Measurements from ENCODE around the gene OSBP2.
"Not testable (repeated sequence)": the region's sequence is repeated elsewhere in the genome, so short reads cannot be mapped to it uniquely, and the experiment has no call there.

The OSBP2 gene

DNA sequence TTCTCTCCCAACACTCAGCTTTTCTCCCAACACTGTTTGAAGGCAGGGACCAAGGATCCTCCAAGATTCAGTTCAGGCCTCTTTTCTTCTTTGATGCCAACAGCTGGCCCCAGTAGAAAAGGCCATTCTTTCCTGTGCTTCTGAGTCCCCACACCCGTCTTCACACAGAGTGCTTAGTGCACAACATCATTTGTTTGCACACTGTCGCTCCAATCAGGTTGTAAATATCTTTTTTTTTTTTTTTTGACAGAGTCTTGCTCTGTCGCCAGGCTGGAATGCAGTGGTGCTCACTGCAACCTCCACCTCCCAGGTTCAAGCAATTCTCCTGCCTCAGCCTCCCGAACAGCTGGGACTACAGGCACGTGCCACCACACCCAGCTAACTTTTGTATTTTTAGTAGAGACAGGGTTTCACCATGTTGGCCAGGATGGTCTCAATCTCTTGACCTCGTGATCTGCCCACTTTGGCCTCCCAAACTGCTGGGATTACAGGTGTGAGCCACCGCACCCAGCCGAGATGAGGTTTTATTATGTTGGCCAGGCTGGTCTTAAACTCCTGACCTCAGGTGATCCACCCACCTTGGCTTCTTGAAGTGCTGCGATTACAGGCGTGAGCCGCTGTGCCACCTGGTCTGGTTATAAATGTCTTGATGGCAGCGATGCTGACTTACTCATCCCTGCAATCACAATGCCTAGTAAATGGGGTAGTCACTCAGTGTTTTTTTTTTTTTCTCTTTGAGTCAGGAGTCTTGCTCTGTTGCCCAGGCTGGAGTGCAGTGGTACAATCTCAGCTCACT, 14.6 kb upstream of the OSBP2 start:
- not testable (repeated sequence) for DNase-seq (ENCODE audit: low read depth, low spot score)

DNA sequence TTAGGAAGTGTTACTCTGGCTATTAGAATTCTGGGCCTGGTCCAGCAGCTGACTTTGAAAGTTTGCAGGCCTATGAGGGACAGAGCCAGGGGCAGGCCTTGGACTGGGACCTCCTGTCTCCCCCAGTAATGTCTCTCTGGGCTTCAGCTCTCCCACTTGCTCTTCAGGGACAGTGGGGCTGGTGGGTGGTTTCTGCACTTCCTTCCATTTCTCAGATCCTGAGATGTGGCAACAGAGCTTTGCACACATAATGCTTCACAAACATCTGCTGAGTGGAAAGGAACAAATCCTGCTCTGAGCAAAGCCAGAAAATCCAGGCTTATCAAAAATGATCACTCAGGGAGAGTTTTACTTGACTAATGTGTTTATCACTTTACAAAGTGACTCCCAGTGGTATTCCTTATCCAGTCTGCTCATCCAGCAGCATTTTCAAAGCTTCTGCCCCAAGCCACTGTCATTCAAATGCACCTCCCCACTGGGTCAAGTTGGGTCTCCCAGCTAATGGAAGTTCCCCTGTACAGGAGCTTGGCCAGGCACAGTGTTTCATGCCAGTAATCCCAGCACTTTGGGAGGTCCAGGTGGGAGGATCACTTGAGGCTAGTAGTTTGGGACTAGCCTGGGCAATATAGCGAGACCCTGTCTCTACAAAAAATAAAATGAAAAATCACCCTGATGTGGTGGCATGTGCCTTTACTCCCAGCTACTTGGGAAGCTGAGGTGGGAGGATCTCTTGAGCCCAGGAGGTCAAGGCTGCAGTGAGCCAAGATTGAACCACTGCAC, 13.5 kb upstream of the OSBP2 start:
- no peak for DNase-seq (ENCODE audit: low read depth, low spot score)

DNA sequence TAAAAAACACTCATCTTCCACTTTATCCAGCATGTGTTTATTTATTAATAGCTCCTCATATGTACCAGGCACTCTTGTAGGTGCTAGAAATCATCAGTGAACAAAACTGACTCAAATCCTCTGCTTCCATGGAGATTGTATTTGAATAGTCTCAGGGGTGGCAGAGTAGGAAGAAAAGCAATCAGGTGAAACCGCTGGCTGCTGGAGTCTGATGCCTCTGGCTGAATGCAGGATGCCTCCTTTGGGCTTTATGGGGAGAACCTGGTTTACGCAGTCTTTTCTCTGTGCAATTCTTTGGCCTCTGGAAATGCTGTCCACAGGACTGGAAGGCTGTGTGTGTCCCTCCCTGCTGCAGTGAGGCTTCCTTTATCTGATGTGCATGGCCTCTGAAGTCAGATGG, 12.8 kb upstream of the OSBP2 start:
- DNase-seq (ENCODE audit: low read depth, low spot score), result no peak

DNA sequence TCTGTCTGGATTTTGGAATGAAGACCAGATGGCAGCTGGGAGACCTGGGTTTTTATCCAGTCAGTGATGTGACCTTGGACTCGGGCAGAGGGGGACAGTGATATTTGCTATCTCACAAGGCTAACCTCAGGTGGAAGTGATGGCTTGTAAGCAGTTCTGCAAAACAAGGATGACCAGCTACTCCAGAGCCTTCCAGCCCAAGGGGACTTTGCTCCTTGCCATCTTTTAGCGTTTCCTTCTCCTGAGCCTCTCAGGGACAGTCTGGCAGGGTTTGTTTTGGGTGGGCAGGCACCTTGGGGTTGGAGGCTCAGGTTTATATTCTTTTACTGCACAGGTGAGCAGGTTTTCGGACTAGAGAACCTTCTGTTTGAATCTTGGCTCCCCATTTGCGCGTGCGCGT, 9.5 kb upstream of the OSBP2 start:
- no peak for DNase-seq (ENCODE audit: low read depth, low spot score)

DNA sequence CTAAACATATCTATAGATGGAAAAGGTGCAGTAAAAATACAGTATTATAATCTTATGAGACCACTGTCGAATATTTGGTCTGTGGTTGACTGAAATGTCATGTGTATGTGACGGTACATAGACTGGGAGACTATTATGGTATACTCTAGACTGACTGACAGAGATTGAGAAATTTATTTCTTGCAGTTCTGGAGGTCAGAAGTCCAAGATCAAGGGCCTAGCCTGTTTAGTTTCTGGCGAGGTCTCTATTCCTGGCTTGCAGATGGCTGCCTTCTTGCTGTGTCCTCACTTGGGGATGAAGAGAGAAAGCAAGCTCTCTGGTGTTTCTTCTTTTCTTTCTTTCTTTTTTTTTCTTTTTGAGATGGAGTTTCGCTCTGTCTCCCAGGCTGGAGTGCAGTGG, 7.3 kb upstream of the OSBP2 start:
- no peak for DNase-seq (ENCODE audit: low read depth, low spot score)

DNA sequence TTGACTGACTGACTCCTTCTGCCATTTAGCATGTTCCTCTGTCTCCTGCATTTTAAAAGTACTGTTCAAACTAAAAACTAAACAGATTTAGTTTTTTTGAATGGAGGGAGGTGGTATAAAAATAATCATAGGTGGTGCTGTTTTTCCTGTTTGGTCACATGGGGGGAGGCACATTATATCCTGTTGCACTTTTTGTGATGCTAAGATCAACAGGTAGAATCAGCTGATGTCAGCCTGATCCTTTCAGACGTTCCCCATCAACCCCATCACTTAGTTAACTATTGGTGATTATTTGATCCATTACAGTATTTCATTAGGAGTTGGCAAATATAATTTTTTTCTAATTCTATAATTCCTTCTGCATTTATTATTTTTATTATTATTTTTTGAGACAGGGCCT, 5.1 kb upstream of the OSBP2 start:
- no peak for DNase-seq (ENCODE audit: low read depth, low spot score)

DNA sequence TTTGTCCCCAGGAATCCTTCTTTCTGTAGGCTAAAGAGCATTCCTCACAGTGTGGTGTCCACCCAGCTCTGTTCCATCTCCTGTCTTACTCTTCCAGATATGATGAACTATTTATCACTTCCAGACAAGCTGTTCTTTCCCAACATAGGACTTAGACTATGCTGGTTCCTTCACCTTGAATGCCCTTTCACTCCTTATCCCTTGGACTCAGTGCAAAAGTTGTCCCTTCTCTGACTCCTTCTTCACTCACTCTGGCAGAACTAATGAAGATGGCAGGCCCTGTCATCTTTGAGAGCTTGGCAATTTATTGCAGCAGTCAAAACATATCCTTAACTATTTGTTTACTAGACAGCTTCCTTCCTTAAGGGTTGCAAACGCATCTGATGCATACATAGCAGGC, 3.5 kb upstream of the OSBP2 start:
- DNase-seq (ENCODE audit: low read depth, low spot score), result no peak

DNA sequence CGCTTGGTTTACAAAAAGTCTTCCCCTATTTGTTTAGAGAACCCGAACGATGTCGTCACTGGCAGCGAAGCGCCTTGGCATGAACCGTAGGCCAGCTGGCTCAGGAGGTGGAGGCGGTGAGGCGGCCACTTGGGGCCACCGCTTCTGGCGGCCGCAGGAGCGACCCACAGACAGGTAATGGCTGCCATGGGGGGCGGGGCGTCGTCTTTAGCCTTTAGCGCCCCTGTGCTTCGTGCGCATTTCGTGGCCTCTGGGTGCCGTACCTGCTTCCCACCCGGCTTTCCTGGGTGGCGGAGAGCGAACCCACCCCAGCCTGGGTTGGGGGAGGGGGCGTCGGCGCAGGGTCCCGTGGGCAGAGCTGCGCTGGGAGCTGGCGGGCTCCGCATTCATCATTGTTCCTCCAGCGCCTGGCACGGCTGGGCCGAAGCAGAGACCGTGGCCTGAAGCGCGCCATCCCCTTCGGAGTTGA, 469 bp upstream of the OSBP2 start:
- DNase-seq (ENCODE audit: low read depth, low spot score), result peak; percentile 70

DNA sequence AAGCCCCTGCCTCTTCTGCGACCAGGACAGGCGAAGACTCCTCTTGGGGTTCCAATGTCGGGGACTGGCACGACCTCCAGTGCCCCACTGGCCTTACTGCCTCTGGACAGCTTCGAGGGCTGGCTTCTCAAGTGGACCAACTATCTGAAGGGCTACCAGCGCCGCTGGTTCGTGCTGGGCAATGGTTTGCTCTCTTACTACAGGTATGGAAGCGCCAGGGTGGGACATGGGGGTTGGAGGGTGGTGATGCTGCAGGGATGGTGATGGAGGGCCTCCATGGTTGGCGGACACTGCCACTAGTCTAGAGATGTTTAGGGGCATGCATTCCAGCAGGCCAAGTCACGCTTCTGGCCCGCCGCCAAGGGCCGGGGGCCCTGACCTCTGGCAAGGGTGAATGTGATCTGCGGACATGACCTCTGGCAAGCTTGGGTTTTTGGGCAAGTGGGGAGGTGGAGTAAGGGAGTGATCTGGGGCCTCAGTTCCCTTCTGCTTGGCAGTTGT, 727 bp downstream of the OSBP2 start:
- no peak for DNase-seq (ENCODE audit: low read depth, low spot score)

DNA sequence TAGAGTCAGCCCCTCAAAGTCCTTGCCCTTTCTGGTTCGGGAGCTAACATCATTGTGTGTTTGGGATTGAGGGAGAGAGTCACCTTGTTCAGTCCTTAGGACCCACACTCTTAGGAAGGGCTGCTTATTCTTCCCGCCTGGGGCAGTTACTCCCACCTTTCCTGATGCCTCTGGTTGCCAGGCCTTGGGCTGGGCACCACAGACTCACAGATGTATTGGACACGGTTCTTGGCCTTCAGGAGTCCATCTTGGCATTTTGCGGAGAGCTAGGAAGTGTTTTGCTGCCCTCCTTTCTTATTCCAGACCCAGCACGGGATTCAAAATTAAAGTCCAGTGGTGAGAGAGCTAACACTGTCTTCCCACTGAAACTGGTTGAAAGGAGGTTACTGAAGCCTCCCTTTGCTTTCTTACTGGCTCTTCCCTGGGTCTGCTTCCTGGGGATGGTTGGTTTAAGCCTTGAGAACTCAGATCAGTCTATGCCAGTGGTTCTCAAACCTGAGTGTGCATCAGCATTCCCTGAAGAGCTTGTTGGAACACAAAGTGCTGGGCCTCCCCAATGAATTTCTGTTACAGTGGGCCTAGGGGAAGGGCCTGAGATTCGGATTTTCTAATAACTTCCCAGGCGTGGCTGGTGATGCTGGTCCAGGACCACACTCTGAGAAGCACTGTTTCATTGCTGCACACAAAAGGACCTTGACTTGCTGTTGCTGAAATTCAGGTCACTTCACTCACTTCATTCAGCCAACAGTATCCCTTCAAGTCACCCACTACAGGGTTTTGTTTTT, 1.4 kb downstream of the OSBP2 start:
- DNase-seq (ENCODE audit: low read depth, low spot score), result peak; percentile 7

DNA sequence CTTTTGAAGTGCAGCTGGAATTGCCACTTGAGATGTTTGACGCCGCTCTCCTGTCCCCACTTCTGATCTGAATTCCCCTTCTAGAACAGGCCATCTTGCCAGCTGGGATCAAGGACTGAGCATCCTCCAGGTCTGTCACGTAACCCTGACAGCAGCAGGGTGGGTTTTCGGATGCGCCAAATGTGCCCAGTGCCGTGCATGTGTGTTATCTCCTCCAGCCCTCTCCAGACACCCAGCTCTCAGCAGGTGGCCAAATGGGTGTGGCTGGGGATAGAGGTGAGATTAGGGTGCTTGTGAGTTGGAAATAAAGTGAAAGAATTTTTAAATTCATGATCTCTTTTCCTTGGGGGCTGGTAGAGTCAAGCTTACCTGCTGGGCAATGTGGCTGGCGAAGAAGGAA, 3.3 kb downstream of the OSBP2 start:
- no peak for DNase-seq (ENCODE audit: low read depth, low spot score)

DNA sequence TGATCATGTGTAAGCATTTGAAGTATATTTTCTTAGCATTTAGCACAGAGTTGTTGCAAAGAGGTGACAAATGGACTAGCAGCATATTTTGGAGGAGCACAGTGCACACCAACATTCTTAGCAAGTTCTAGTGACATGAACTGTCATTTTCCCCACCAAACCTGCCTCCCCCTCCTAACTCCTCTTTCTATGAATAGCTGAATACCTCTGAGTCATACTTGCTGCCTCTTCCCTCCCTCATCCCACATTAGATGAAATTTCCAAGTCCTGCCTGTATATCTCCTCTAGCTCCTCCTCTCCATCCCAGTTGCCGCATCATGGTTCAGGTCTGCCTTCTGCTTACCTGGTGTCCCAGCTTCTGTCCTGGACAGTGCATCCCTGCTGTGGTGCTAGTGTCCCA, 7.2 kb downstream of the OSBP2 start:
- peak; percentile 28 for DNase-seq (ENCODE audit: low read depth, low spot score)

DNA sequence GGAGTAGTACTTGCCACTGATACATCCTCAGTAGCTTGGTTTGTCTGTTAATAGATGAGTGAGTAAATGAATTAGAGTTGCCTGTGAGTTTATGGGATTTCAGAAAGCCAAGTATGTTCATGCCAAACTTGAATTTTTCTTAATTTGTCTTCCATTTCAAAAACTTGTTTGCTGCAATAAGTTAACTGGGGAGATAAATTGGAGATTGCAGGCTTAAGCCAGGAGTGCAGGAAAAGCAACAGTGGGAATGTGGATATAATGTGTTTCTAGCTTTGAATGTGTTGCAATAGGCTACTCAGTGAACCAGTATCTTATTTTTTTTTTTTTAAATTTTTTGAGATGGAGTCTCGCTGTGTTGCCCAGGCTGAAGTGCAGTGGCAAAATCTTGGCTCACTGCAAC, 8.2 kb downstream of the OSBP2 start:
- no peak for DNase-seq (ENCODE audit: low read depth, low spot score)

DNA sequence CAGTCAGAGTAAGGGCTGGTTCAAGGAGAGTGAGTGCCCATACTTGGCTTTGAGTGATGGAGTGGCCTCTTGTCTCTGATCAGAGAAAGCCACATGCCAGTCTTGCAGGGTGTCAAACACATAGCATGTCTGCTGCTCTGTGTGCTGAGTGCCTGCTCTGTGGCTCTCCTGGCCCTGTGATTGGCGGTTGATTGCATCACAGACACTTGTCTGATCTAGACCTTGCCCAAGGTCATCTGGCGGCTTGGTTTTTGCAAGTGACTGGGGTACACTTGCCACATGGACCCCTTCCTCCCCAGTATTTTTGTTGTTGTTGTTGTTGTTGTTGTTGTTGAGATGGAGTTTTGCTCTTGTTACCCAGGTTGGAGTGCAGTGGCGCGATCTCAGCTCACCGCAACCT, 10.3 kb downstream of the OSBP2 start:
- no peak for DNase-seq (ENCODE audit: low read depth, low spot score)

DNA sequence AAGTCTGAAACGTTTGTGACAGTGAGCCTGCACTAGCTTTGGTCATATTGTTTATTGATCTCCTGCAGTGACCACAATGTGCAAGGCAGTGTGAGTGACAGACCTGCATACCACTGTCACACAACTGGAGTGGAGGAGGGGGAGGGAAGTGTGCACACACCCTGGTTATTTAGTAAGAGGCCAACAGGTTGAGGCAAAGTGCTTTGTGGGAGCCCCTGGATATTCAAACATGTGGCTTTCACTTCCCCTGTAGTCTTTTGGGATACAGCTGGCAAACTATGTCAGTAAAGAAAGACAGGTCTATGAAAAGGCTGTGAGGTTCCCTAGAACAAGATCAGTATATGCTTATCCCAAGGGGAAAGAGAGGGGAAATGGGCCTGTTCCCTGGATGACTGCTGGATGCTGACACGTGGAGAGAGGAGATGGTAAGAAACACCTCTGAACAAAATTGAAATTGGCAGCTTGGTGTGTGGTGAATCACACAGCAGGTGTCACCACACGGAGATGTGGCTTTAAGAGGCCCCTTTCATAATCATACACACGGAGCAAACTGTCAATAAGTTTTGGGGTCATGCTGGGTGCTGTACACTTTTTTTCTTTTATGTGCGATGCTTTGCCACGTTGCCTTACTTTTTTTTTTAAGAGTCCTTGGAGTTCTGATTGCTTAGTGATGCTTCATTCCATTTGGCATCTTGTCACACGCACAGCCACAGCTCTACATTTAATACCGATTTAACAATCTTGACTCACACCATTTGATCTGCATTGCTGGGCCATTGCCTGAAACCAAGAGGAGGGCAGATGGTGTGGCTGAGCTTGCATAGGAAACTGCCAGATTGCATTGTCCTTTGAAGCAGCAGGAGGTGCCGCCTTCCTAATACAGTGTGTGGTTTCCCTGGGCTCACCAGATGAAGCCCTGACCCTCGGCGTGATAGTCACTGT, 11.3 kb downstream of the OSBP2 start:
- DNase-seq (ENCODE audit: low read depth, low spot score), result peak; percentile 92

DNA sequence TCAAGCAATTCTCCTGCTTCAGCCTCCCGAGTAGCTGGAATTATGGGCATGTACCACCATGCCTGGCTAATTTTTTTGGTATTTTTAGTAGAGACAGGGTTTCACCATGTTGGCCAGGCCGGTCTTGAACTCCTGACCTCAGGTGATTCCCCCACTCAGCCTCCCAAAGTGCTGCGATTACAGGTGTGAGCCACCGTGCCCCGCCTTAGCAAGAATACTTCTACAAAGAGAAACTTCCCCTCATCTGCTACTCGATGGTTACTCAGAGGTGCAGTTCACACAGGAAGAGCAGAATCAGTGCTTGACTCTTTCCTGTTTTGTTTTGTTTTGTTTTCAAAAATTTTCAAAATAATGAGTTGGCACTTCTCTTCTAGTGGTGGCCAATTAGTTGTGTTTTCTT, 15.3 kb downstream of the OSBP2 start:
- not testable (repeated sequence) for DNase-seq (ENCODE audit: low read depth, low spot score)

DNA sequence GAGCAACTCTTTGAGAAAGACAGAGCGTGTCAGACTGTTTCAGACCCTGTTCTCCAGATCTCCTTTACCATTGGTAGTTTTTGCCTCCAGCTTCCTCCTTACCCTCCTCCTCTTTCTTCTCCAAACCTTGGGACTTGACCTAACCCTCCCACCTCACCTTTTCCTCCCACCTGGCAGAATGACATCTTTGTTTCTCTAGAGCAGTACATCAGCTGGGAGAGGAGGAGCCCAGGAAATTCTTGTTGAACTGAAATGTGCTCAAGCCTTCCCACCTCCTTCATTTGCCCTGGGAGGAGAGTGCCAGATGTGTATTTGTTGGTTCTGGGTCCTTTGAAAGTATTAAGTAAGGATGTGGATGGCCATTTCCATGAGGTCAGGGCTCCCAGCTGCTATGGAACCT, 17.4 kb downstream of the OSBP2 start:
- no peak for DNase-seq (ENCODE audit: low read depth, low spot score)

DNA sequence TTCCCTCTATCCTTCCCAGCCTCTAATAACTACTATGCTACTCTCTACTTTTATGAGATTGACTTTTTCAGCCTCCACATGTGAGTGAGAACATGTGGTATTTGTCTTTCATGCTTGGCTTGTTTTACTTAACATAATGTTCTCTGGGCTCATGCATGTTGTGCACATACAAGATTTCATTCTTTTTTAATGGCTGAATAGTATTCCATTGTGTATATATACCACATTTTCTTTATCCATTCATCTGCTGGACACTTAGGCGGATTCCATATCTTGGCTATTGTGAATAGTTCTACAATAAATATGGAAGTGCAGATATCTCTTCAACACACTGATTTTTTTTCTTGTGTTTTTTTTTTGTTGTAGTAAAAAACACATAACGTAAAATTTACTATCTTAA, 19.4 kb downstream of the OSBP2 start:
- no peak for DNase-seq (ENCODE audit: low read depth, low spot score)

DNA sequence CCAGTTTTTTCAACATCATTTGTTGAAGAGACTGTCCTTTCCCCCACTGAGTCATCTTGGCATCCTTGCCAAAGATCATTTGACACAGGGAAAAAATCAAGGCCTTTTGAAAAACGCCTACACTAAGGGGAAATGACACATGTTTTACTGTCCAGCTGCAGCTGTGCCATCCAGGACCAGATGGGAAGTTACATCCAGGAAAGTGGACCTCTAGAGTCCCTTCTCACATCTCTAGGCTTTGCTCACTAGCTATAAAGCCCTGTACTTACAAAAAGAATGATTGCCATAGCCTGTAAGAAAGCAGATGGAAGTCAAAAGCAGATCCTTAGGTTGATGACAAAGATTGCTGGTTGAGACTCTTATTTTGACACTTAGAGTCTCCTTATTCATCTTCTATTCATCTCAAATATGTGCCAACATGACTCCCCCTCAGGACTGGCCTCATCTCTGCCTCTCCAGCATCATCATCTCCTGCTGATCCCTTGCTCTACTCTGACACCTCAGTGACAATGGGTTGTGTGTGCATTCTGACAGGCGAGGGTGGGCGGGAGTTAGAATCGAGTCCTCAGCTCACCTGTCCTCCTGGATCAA, 22.8 kb downstream of the OSBP2 start:
- DNase-seq (ENCODE audit: low read depth, low spot score), result peak; percentile 40

DNA sequence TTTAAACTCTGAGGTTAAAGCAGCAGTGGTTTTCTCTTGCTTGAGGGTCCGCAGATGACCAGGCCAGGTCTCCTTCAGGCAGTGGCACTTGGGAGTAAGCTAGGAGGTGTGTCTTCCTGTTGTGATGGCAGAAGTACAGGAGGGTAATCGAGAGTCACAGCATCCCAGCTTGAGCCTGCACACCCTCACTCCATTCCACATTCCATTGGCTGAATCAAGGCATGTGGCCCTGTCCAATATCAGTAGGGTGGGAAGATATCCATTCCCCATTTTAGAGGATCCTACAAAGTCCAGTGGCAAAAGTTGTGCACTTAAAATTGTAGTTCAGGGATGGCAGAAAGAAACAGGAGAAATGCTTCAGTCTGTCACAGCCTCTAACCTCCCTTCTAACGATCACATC, 23.3 kb downstream of the OSBP2 start:
- no peak for DNase-seq (ENCODE audit: low read depth, low spot score)

DNA sequence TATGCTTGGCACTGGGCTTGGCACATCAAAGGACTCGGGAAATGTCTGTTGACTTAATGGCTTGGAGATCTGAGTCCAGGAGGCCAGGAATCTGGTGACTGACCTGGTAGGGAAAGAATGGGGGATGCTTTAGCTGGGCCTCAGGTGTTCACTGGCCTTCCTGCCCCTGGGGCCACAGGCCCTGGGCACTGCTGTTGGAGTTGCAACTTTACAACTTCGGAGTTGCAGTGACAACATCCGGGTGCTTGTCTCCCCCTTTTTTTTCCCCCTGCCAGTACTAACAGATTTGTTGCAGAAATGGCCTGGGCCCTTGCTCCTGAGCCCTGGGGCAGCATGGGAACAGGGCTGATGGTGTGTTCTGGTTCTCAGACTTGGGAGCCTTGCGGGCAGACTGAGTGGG, 23.8 kb downstream of the OSBP2 start:
- no peak for DNase-seq (ENCODE audit: low read depth, low spot score)
